22Rv1 (cell line): ENCODE data around the gene FAIM.

Source experiments
- ZFX ChIP-seq: fragments of 450-650 bp; IDR thresholded peaks from 2 replicates; pipeline ENCODE4 v1.6.1; 2017; ENCODE audit warnings: antibody characterized with exemption, borderline replicate concordance
- TF ChIP-seq, protein P1 (sequence below): fragments of 450-650 bp; IDR thresholded peaks from 2 replicates; pipeline ENCODE4 v1.5.1; 2017; ENCODE audit warnings: mild to moderate bottlenecking

DNA sequence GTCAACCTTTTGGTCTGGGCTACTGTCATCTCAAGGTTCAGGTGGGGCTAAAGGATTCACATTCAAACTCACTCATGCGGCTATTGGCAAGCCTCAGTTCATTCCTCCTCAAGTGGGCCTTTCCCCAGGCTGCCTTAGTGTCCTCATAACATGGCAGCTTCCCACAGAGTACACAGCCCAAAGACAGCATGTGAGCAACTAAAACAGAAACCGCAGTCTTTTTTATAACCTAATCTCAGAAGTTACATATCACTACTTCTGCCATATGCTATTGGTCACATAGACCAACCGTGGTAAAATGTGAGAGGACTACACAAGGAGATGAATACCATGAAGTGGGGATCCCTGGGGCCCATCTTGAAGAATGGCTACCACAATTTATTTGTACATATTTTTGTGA lies 10.0 kb upstream of the FAIM start:
- TF ChIP-seq, protein P1, sequence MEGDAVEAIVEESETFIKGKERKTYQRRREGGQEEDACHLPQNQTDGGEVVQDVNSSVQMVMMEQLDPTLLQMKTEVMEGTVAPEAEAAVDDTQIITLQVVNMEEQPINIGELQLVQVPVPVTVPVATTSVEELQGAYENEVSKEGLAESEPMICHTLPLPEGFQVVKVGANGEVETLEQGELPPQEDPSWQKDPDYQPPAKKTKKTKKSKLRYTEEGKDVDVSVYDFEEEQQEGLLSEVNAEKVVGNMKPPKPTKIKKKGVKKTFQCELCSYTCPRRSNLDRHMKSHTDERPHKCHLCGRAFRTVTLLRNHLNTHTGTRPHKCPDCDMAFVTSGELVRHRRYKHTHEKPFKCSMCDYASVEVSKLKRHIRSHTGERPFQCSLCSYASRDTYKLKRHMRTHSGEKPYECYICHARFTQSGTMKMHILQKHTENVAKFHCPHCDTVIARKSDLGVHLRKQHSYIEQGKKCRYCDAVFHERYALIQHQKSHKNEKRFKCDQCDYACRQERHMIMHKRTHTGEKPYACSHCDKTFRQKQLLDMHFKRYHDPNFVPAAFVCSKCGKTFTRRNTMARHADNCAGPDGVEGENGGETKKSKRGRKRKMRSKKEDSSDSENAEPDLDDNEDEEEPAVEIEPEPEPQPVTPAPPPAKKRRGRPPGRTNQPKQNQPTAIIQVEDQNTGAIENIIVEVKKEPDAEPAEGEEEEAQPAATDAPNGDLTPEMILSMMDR, result no peak
- no peak for TF ChIP-seq ZFX
